Spleen (tissue), 13 donors: Measurements from ENCODE around the gene SCRN3. TPM values are rescaled to one million over a fixed set of nuclear protein-coding genes. Genes with fewer than 3 reads are reported as not detected.

Source experiments
- DNase-seq: peaks from one replicate; pipeline ENCODE4 v3.0.0-alpha.2; 2020
- H3K27ac ChIP-seq, 8 donors: fragments of 200-600 bp; sonication (generic) in 7 of 8; 1 replicate in 4 of 8; 2 replicates in 4 of 8; pipeline versions ENCODE4 v1.5.0 to v1.8.0; 2016 to 2021; ENCODE audit warnings: inconsistent platforms in 4 of 8, mild to moderate bottlenecking in 4 of 8, moderate library complexity in 1 of 8
- H3K27me3 ChIP-seq, 7 donors: fragments of 200-600 bp; sonication (generic) in 6 of 7; replicated peaks in 1 of 7; 1 replicate in 4 of 7; 2 replicates in 3 of 7; pipeline versions ENCODE4 v1.5.0 to v1.8.0; 2016 to 2021; ENCODE audit warnings: inconsistent platforms in 3 of 7, mild to moderate bottlenecking in 1 of 7
- H3K36me3 ChIP-seq, 6 donors: fragments of 200-600 bp; sonication (generic) in 5 of 6; 1 replicate in 4 of 6; 2 replicates in 2 of 6; pipeline versions ENCODE4 v1.5.0 to v1.8.0; 2016 to 2021; ENCODE audit warnings: inconsistent platforms in 2 of 6
- H3K4me1 ChIP-seq, 6 donors: fragments of 200-600 bp; sonication (generic) in 5 of 6; 1 replicate in 3 of 6; 2 replicates in 3 of 6; pipeline versions ENCODE4 v1.5.0 to v1.8.0; 2016 to 2021; ENCODE audit warnings: inconsistent platforms in 3 of 6
- H3K4me3 ChIP-seq, 8 donors: fragments of 200-600 bp; sonication (generic) in 7 of 8; 1 replicate in 4 of 8; 2 replicates in 4 of 8; pipeline versions ENCODE4 v1.5.0 to v1.8.0; 2016 to 2021; ENCODE audit warnings: inconsistent platforms in 4 of 8, mild to moderate bottlenecking in 4 of 8, moderate library complexity in 2 of 8
- H3K9me3 ChIP-seq, 8 donors: fragments of 200-600 bp; sonication (generic) in 7 of 8; 1 replicate in 4 of 8; 2 replicates in 4 of 8; pipeline versions ENCODE4 v1.5.0 to v1.8.0; 2016 to 2021; ENCODE audit warnings: inconsistent platforms in 4 of 8
- CTCF ChIP-seq, 11 experiments: fragments of 200-600 bp in 7 of 11; fragments of 450-650 bp in 4 of 11; sonication (generic) in 4 of 11; IDR thresholded peaks in 8 of 11; conservative IDR thresholded peaks in 3 of 11; 1 replicate in 7 of 11; 2 replicates in 4 of 11; pipeline versions ENCODE4 v1.4.0 to v1.8.0; 2016 to 2021; ENCODE audit warnings: antibody characterized with exemption in 11 of 11, inconsistent platforms in 4 of 11, mild to moderate bottlenecking in 1 of 11
- POLR2A ChIP-seq, 3 donors: fragments of 450-650 bp; IDR thresholded peaks; one replicate each; pipeline ENCODE4 v1.5.1; 2017; ENCODE audit warnings: antibody characterized with exemption in 3 of 3, mild to moderate bottlenecking in 1 of 3
- POLR2AphosphoS5 ChIP-seq, 3 donors: sonication (generic); formaldehyde crosslinking; IDR thresholded peaks; one replicate each; pipeline ENCODE4 v1.5.1; 2017; ENCODE audit warnings: antibody characterized with exemption in 3 of 3
- WGBS, 5 donors: extraction: QIAGEN DNeasy Blood & Tissue Kit in 3 of 5; methylation state at CpG; one replicate each; pipeline versions ENCODE4 v1.1.5 to v1.1.7; 2013 to 2018; 5-methylcytosine and 5-hydroxymethylcytosine counted together
- intact Hi-C: fragments of 100-400 bp; cut with DNase I; formaldehyde crosslinking; loops from one replicate; pipeline ENCODE4 v1.15.0; 2023; ENCODE audit warnings: low total_unique reads
- long read RNA-seq, 2 donors: transcript quantifications; one replicate each; lab custom pipeline, GENCODE V29; 2026
- polyA plus RNA-seq, 3 donors: library from polyadenylated mRNA; stranded (reverse); fragments of 200-250 nt; gene quantifications; one replicate each; pipeline ENCODE4 v1.2.1, GENCODE V29; 2013
- total RNA-seq, 7 donors: library from RNA; depleted of rRNA in 3 of 7; stranded (reverse); fragments of >200 nt in 3 of 7; fragmentation: NEBNext Ultra II Directional in 4 of 7; extraction: Animal tissue kit (Norgen Biotek cat#: 25700) in 4 of 7; gene quantifications; one replicate each; pipeline versions ENCODE4 v1.1.0 to v1.2.1, GENCODE V29; 2016 to 2021
- donor health status: healthy with polysubstance abuse.
- donor health status: DM: no; HTN: no; CAD: no; lungs with moderate emphysema.
- donor health status: DM: no; HTN: no; CAD: no.
- donor health status: Bipolar disorder and iron deficiency.
- donor health status: healthy.
- donor health status: DM: no; HTN: no; CAD: no.
- donor health status: DM: yes; HTN: yes; CAD: no.

Gene SCRN3
- 10 to 100 TPM; 14.6 to 24.9 (median 22.5) TPM for total RNA-seq
- 10 to 100 TPM in 2 of 3 donors, 1 to 10 TPM in 1; 8.4 to 12.3 (median 10.1) TPM for polyA plus RNA-seq
- long read RNA-seq, donor 1, transcript SCRN3-201 (8 exons, 3,037 nt): major isoform, 5 of 6 reads
- long read RNA-seq, donor 1, partial matches to known transcripts: 0 of 6 reads
- long read RNA-seq, donor 1, other reads (novel, unspliced or antisense): 0 of 6 reads
- long read RNA-seq, donor 2, partial matches to known transcripts: 0 of 3 reads
- long read RNA-seq, donor 2, other reads (novel, unspliced or antisense): 0 of 3 reads

- Histone ChIP-seq H3K4me1 (peaks cover 17 to 74% (median 46%) of the 10 kb centered on the region in 6 donors), H3K9me3 (no peaks in the 10 kb centered on the region), H3K4me3 (peak within 1 kb of the TSS; percentile 77 to 96 (median 92)), H3K27me3 (no peaks in the 10 kb centered on the region), H3K36me3 (peaks cover 0 to 37% (median 9%) of the 10 kb centered on the region in 6 donors), H3K27ac (peak within 1 kb of the TSS; percentile 82 to 93 (median 92))
- DNase-seq: peak; percentile 94
- 0 to 1% (median 1%) methylated on average over 25 to 35 of the region's 35 CpGs for WGBS, 5 donors
- TF ChIP-seq POLR2A (IDR thresholded peaks at IDR 0.05) (peak in 1 of 3 donors; percentile 11), POLR2AphosphoS5 (IDR thresholded peaks at IDR 0.05) (peak; percentile 79 to 86 (median 83)), CTCF (IDR thresholded peaks at IDR 0.05 in 8 of 11, conservative IDR thresholded peaks at IDR 0.05 in 3 of 11) (peak in 1 of 11 experiments; percentile 33)
- intact Hi-C loops: no loop called here
Measured at GRCh38 chr2:174395284-174395968, at the start of gene SCRN3. SCRN3 (plus strand) TSS chr2:174395730; CDS start chr2:174398284, 2,554 bp downstream.

- no peak for DNase-seq
- Histone ChIP-seq H3K4me1 (peaks cover 0 to 3% (median 0%) of the 10 kb centered on the region in 6 donors), H3K36me3 (peaks cover 9 to 74% (median 34%) of the 10 kb centered on the region in 6 donors), H3K27ac (no peak overlapping the region), H3K27me3 (peaks cover 0 to 11% (median 6%) of the 10 kb centered on the region in 7 donors), H3K4me3 (no peak overlapping the region), H3K9me3 (no peaks in the 10 kb centered on the region)
- 86 to 91% (median 86%) methylated on average over 2 of the region's 2 CpGs for WGBS, 5 donors
- no peak for TF ChIP-seq POLR2AphosphoS5 (IDR thresholded peaks at IDR 0.05)
- TF ChIP-seq POLR2A (IDR thresholded peaks at IDR 0.05): no peak
- TF ChIP-seq CTCF (IDR thresholded peaks at IDR 0.05 in 8 of 11, conservative IDR thresholded peaks at IDR 0.05 in 3 of 11): no peak
- intact Hi-C loops: no loop called here
Measured at GRCh38 chr2:174350018-174350417, 45.5 kb upstream of the SCRN3 start.

GRCh38 chr2:174350593-174351181, 44.8 kb upstream of the SCRN3 start:
- Histone ChIP-seq H3K36me3 (peaks cover 9 to 78% (median 34%) of the 10 kb centered on the region in 6 donors), H3K27ac (no peak overlapping the region), H3K9me3 (no peaks in the 10 kb centered on the region), H3K4me1 (no peaks in the 10 kb centered on the region), H3K4me3 (no peak overlapping the region), H3K27me3 (peaks cover 0 to 5% (median under 1%) of the 10 kb centered on the region in 7 donors)
- TF ChIP-seq POLR2A (IDR thresholded peaks at IDR 0.05) (no peak), CTCF (IDR thresholded peaks at IDR 0.05 in 8 of 11, conservative IDR thresholded peaks at IDR 0.05 in 3 of 11) (no peak), POLR2AphosphoS5 (IDR thresholded peaks at IDR 0.05) (no peak)
- DNase-seq: no peak
- intact Hi-C loops: no loop called here
- 93 to 98% (median 95%) methylated on average over 2 of the region's 2 CpGs for WGBS, 5 donors
